ENCODE data around the gene KRTAP3-2.

Gene KRTAP3-2

DNA sequence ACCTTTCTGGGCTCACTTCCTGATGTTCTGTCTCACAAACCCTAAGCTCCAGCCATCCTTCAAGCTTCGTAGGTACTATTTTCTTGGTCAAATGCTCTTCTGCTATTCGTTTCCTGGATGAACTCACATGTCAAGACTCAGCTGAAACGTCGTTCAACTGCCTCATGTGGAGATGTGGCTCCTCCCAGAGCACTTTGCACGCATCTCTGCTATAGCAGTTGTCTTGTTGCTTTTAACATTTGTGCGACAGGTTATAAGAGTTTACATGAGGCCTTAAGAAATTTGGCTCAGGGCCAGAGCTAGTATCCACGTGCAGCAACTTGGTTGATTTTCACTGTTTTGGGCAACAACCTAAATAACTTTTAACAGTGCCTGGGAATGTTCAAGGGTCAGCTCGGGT, 12.8 kb downstream of the KRTAP3-2 start:
- TF ChIP-seq, protein P1, sequence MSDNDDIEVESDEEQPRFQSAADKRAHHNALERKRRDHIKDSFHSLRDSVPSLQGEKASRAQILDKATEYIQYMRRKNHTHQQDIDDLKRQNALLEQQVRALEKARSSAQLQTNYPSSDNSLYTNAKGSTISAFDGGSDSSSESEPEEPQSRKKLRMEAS (IDR thresholded peaks at IDR 0.05): no peak
- TF ChIP-seq CREB1 (IDR thresholded peaks at IDR 0.05; ENCODE audit: low read depth): no peak
- no peak for TF ChIP-seq NFIC (IDR thresholded peaks at IDR 0.05)
- no peak for TF ChIP-seq EP300 (IDR thresholded peaks at IDR 0.05; ENCODE audit: borderline replicate concordance)
- no peak for TF ChIP-seq TCF12 (IDR thresholded peaks at IDR 0.05; ENCODE audit: low read depth)
- no peak for TF ChIP-seq FOXM1 (IDR thresholded peaks at IDR 0.05; ENCODE audit: borderline replicate concordance, low read depth)
- no peak for TF ChIP-seq RAD21 (IDR thresholded peaks at IDR 0.05; ENCODE audit: low read depth)
- TF ChIP-seq EGR1 (IDR thresholded peaks at IDR 0.05): no peak
- no peak for TF ChIP-seq CEBPB (IDR thresholded peaks at IDR 0.05)
- TF ChIP-seq TEAD4 (IDR thresholded peaks at IDR 0.05): no peak

DNA sequence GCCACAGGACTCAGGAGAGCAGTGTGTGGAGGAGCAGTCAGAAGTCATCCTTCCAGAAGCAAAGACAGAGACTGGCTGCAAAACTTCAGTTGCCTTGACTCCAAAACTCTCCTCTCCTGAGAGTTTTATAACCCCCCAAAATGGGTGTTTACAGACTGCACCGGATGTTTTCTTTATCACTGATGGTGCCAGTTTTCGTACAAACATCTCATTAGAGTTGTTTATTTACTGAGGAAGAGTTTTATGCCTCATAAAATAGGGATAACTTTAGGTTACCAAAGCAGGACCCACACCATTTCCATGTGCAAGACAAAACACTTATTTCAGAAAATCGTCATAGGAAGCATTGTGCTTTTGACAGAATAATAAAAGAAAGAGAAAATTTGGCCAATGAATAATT, 15.5 kb downstream of the KRTAP3-2 start, which contains the start of gene KRT40:
TSS of gene KRT40 (minus strand) at position 101 of the 400 bp plus-strand sequence. CDS start at position 48, 53 bp downstream.
- TF ChIP-seq, protein P2, sequence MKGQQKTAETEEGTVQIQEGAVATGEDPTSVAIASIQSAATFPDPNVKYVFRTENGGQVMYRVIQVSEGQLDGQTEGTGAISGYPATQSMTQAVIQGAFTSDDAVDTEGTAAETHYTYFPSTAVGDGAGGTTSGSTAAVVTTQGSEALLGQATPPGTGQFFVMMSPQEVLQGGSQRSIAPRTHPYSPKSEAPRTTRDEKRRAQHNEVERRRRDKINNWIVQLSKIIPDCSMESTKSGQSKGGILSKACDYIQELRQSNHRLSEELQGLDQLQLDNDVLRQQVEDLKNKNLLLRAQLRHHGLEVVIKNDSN (IDR thresholded peaks at IDR 0.05): no peak
- TF ChIP-seq CREB1 (IDR thresholded peaks at IDR 0.05; ENCODE audit: low read depth) (no peak), TCF12 (IDR thresholded peaks at IDR 0.05; ENCODE audit: low read depth) (no peak), ZBTB7A (IDR thresholded peaks at IDR 0.05; ENCODE audit: low read depth) (no peak), NFIC (IDR thresholded peaks at IDR 0.05) (no peak), EP300 (IDR thresholded peaks at IDR 0.05; ENCODE audit: borderline replicate concordance) (no peak), RAD21 (IDR thresholded peaks at IDR 0.05; ENCODE audit: low read depth) (no peak), TAF1 (IDR thresholded peaks at IDR 0.05; ENCODE audit: low read depth) (no peak), YY1 (IDR thresholded peaks at IDR 0.05; ENCODE audit: low read depth) (no peak), FOXM1 (IDR thresholded peaks at IDR 0.05; ENCODE audit: borderline replicate concordance, low read depth) (no peak), TEAD4 (IDR thresholded peaks at IDR 0.05) (no peak)
- TF ChIP-seq, protein P1 (IDR thresholded peaks at IDR 0.05): no peak
- TF ChIP-seq, protein P3, sequence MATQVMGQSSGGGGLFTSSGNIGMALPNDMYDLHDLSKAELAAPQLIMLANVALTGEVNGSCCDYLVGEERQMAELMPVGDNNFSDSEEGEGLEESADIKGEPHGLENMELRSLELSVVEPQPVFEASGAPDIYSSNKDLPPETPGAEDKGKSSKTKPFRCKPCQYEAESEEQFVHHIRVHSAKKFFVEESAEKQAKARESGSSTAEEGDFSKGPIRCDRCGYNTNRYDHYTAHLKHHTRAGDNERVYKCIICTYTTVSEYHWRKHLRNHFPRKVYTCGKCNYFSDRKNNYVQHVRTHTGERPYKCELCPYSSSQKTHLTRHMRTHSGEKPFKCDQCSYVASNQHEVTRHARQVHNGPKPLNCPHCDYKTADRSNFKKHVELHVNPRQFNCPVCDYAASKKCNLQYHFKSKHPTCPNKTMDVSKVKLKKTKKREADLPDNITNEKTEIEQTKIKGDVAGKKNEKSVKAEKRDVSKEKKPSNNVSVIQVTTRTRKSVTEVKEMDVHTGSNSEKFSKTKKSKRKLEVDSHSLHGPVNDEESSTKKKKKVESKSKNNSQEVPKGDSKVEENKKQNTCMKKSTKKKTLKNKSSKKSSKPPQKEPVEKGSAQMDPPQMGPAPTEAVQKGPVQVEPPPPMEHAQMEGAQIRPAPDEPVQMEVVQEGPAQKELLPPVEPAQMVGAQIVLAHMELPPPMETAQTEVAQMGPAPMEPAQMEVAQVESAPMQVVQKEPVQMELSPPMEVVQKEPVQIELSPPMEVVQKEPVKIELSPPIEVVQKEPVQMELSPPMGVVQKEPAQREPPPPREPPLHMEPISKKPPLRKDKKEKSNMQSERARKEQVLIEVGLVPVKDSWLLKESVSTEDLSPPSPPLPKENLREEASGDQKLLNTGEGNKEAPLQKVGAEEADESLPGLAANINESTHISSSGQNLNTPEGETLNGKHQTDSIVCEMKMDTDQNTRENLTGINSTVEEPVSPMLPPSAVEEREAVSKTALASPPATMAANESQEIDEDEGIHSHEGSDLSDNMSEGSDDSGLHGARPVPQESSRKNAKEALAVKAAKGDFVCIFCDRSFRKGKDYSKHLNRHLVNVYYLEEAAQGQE (IDR thresholded peaks at IDR 0.05; ENCODE audit: low read depth): no peak

DNA sequence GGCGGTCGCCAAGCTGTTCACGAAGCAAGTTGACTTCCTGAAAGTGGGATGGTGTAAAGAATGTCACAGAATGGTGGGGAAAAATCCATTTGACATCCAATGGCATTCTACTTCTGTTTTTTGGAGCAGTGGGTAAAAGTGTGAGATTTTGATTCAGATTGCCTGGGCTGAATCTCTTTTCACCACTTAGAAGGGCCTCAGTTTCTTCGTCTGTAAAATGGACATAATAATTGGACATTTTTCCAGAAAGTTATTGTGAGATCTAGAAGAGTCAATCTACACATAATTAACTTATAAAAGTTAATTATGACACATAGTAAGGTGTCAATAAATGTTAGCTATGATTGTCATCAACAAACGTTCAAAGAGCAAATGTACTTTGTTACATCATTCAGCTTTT, 18.6 kb downstream of the KRTAP3-2 start:
- TF ChIP-seq EGR1 (IDR thresholded peaks at IDR 0.05): no peak
- no peak for TF ChIP-seq TAF1 (IDR thresholded peaks at IDR 0.05; ENCODE audit: low read depth)
- no peak for TF ChIP-seq NFIC (IDR thresholded peaks at IDR 0.05)
- TF ChIP-seq CEBPB (IDR thresholded peaks at IDR 0.05): no peak
- no peak for TF ChIP-seq TCF12 (IDR thresholded peaks at IDR 0.05; ENCODE audit: low read depth)

DNA sequence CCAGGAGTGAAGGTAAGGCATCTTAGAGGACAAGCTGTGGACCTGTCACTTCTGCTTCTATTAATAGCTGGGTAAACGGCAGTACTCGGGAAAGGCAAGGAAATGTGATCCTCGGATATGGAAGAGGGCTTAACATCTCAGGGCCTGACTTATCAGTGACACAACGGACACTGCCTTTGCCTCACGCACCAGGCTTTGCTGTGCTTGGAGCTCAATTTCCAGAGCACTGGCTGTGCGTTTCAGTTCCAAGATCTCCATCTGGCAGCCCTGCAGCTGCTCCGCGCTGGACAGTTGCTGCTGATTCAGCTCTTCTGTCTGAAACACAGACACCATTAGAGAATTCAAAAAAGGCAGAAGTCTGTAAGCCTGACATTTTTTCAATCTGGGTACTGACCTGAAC, 19.1 kb downstream of the KRTAP3-2 start:
- TF ChIP-seq RAD21 (IDR thresholded peaks at IDR 0.05; ENCODE audit: low read depth): no peak
- TF ChIP-seq TEAD4 (IDR thresholded peaks at IDR 0.05): no peak
- TF ChIP-seq TCF12 (IDR thresholded peaks at IDR 0.05; ENCODE audit: low read depth): no peak
- TF ChIP-seq CEBPB (IDR thresholded peaks at IDR 0.05): no peak
- TF ChIP-seq FOXM1 (IDR thresholded peaks at IDR 0.05; ENCODE audit: borderline replicate concordance, low read depth): no peak
- TF ChIP-seq NFIC (IDR thresholded peaks at IDR 0.05): no peak
- TF ChIP-seq, protein P1 (IDR thresholded peaks at IDR 0.05): no peak
- no peak for TF ChIP-seq CREB1 (IDR thresholded peaks at IDR 0.05; ENCODE audit: low read depth)
- TF ChIP-seq, protein P3 (IDR thresholded peaks at IDR 0.05; ENCODE audit: low read depth): no peak
- no peak for TF ChIP-seq YY1 (IDR thresholded peaks at IDR 0.05; ENCODE audit: low read depth)
- no peak for TF ChIP-seq EP300 (IDR thresholded peaks at IDR 0.05; ENCODE audit: borderline replicate concordance)
- no peak for TF ChIP-seq ZBTB7A (IDR thresholded peaks at IDR 0.05; ENCODE audit: low read depth)
- TF ChIP-seq TAF1 (IDR thresholded peaks at IDR 0.05; ENCODE audit: low read depth): no peak
- TF ChIP-seq EGR1 (IDR thresholded peaks at IDR 0.05): no peak
- TF ChIP-seq, protein P2 (IDR thresholded peaks at IDR 0.05): no peak

DNA sequence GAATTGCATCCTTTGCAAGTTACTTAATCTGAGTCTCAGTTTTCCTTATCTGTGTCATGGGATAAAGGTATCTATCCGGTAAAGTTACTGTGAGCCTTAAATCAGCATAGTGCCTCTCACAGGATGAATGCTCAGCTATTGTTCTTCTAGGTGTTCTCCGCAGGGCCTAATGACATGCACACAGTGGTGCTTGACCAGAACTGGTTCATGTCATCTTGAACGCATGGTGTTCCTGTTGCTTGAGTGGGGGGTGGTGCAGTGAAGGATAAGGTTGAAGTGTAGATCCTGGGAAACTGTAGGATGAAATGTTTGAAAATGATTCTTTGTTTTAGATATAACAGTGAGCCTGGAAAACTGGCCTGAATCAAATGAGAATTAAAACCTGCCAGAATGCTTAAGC, 19.6 kb downstream of the KRTAP3-2 start:
- TF ChIP-seq FOXM1 (IDR thresholded peaks at IDR 0.05; ENCODE audit: borderline replicate concordance, low read depth) (no peak), EP300 (IDR thresholded peaks at IDR 0.05; ENCODE audit: borderline replicate concordance) (no peak), TCF12 (IDR thresholded peaks at IDR 0.05; ENCODE audit: low read depth) (no peak), EGR1 (IDR thresholded peaks at IDR 0.05) (no peak), NFIC (IDR thresholded peaks at IDR 0.05) (no peak), YY1 (IDR thresholded peaks at IDR 0.05; ENCODE audit: low read depth) (no peak), ZBTB7A (IDR thresholded peaks at IDR 0.05; ENCODE audit: low read depth) (no peak), TEAD4 (IDR thresholded peaks at IDR 0.05) (no peak), CEBPB (IDR thresholded peaks at IDR 0.05) (no peak)
- TF ChIP-seq, protein P3 (IDR thresholded peaks at IDR 0.05; ENCODE audit: low read depth): no peak
